HG02763 (cell line): ENCODE data around the gene NRP1.

ENCODE experiments used
- ATAC-seq: cut with Tn5 transposase; IDR thresholded peaks from one replicate; pipeline ENCODE4 v1.9.1; 2021; ENCODE audit warnings: mild to moderate bottlenecking, moderate library complexity; ENCODE audit not compliant: unreplicated experiment

Gene NRP1

DNA sequence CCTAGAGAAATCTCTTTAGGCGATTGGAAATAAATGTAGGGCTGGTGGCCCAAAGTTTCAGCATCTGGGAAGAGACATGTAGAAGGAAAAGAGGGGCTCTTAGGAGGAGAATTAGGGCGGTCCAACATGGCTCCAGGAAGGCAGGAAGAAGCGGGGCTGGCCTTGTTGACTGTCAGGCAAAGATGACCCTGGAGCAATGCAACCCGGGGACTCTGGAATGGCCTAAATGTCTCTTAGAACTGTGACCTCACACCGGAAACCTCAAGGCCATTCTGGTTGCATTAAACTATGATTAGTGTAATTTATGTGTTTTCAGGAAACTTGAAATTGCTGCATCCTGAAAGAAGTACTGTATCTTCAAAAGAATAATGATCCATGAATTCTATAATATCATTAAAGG lies 66.8 kb downstream of the NRP1 start:
- no peak for ATAC-seq

DNA sequence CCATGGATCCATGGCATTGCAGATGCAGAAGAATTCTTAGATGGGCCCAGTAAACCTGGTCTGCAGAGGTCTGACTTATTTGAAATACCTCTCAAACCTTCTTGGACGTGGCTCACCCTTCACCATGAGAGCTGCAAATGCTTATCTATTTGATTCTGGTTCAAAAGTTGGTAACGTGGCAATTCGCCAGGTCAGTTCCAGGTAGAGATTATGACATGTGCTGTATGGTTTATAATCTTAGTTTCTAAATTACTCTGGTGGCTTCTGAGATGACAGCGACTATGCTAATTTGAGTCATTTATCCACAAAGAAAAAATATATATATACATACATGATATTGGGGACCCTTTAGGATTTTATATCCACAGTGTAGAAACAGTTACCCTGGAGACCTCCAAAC lies 68.8 kb downstream of the NRP1 start:
- ATAC-seq = no peak

DNA sequence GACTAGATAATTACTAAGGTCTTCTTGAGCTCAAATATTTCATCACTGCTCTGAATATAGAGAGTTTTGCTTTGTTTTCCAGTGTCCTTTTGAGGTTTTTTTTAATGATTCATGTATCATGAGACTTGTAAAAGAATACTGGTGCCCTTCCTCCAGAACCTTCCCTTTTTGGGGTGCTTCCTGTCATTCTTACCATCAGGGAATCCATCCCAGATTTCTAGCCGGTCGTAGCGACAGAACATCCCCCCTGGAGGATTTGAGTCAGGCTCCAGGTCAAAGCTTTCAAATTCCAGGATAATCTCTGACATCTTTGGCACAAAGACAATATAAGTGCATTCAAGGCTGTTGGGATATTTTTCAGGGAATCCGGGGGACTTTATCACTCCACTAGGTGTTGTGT lies 71.0 kb downstream of the NRP1 start:
- ATAC-seq = no peak

DNA sequence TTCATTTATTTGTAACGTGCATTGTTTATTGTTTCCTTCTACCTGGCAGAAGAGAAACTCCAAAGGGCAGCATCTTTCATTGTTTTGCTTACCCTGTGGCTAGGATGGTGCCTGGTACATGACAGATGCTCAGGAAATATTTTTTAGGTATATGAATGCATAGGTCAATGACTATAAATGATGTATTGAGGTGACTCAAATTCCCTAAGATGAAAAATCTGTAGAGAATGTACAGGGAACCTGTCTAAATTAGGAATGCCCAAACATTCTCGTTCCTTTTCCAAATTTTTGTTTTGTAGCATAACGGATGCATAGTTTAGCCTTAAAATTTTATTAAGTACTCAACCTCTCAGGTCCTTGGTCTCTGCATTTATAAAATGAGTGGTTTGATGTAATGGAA lies 71.6 kb downstream of the NRP1 start:
- no peak for ATAC-seq

DNA sequence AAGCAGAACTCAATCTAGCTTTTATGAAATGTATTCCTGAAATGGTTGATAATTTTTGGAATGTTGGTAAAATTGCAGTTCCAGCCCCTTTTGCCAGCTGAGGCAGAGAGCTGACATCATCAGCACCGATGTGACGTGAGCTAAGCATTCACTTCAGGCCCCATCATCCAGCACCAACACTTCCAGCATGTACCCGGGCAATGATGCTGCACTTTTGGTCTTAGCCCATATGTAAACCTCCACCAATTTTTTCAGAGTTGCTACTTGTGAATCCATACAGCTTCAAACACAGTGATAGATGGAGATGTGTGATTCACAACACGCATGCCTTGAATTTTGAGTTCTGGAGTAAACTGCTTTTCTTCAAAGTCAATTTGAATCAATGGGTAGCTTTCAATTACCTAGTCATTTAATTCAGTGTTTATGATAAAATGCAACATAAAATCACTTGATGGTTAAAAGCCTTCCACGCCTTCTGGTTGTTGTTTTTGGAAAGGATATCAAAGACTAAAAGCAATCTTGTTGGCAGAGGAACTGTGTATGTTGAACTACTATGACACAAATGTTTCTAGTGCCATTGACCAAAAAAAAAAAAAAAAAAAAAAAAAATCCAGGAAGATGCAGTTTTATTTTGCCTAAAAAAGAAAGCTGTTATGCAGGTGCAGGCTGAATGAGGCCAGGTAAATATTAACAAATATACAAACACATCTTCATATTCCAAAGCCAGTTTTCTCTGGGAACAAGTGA lies 73.9 kb downstream of the NRP1 start:
- no peak for ATAC-seq

DNA sequence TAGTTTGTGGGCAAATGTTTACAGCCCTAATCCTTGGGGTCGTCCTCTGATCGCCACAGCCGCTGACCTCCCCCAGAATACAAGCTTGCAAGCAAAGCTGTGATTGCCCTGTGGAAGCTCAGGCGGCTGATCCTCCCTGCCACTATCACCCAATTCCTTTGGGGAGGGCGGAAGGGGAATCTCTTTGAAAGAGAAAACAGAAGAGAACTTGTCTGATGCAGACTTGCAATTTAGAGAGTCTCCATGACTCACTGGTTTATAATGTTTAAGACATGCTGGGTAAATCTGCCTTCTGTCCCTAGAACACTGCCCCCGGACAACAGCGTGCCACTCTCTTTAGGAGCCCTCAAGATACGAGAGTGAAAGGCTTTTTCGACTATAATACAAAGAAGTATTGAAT lies 75.5 kb downstream of the NRP1 start:
- ATAC-seq = no peak

DNA sequence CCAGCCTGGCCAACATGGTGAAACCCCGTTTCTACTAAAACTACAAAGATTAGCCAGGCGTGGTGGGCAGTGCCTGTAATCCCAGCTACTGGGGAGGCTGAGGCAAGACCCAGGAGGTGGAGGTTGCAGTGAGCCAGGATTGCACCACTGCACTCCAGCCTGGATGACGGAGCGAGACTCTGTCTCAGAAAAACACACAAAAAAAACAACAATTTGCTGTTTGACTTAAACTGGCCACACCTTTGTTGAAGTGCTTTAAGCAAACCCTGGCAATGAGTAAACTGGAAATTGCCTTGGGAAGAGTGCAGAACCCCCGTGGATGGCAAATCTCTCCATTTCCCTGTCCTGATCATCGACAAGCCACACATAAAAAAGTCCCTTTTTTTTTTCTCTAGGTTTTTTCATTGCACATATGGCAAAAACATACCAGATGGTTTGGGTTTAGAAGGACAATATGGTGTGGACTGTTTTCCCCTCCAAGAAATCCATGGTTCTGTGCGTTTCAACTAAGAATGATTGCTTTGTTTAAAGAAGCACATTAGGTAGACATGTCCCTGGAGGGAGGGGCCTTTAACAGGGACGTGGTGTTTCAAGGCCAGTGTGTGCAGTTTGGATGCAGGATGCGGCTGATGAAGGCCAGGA lies 76.9 kb downstream of the NRP1 start:
- ATAC-seq = no peak

DNA sequence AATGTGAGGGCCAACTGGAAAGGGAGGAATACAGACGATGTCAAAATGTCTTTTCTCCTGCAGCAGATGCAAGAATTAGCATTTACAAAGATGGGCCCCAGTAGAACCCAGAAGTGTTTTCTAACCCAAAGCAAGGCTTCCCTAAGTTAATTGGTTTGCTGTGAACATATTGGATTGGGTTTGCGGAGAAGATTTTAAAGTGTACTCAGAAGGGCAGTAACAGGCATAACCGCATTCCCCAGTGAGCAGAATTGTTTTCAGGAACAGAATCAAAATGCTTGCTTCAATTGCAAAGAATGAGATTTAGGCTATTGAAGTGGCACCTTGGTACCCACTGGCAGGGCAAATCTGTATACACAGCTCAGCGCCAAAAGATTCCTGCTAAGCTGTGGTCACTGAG lies 78.0 kb downstream of the NRP1 start:
- no peak for ATAC-seq

DNA sequence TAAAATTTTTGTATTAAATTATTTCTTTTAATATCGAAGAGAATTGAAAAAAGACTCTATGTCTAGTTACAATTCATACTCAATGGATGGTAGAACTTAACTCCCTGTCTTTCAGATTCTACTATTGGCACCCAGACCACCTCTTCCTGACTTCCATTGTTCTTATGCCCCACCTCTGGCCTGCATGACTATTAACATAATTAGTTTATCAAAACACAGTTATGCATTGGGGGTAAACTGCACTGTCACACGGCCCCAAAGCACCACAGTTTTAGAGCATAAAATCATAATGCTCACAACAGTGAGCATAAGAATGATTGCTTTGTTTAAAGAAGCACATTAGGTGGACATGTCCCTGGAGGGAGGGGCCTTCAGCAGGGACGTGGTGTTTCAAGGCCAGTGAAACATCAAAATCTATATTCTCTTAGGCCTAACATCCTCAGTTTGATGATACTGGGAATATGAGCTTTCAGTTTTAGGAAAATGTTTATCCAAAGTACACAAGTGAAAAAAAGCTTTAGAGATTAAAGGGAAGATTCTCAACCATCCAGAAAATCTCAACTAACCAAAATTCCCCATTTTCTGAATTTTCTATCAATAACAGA lies 79.8 kb downstream of the NRP1 start:
- ATAC-seq = no peak

- ATAC-seq = no peak
Measured at GRCh38 chr10:33253411-33253810, 81.1 kb downstream of the NRP1 start.

- no peak for ATAC-seq
Measured at GRCh38 chr10:33252794-33253203, 81.7 kb downstream of the NRP1 start.

DNA sequence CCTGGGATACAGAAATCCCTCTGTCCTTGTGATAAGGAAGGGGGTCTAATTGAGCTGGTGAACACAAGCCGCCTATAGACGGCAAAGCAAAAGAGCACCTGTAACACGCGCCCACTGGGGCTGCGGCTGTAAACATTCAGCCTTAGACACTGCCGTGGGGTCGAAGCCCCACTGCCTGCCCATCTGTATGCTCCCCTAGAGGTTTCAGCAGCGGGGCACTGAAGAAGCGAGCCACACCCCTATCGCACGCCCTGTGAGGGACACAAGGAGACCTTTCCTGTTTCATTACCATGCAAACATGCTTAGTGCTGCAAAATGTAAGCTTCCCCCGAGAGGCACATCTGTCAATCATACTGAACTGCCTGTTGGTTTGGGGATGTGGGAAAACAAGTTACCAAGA lies 82.1 kb downstream of the NRP1 start:
- no peak for ATAC-seq

GRCh38 chr10:33249659-33250345 lies 84.7 kb downstream of the NRP1 start:
- no peak for ATAC-seq

DNA sequence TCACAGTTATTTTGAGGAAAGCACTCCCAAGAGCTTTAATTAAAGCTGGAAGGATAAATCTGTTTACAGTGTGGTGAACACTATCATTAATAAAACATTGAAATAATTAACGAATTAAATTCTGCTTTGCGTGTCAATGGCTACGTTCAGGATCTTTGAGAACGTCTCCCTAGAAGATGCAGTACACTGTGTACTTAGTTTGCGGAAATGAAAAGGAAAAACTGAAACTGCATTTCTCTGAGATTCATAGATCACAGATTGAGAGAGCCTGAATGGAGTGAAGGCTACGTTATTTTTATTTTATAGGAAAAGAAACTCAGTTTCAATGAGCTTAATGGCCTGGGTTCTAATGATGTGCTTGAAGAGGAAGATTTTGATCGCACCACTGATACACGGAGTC lies 85.3 kb downstream of the NRP1 start:
- ATAC-seq = no peak

GRCh38 chr10:33248638-33249037 lies 85.8 kb downstream of the NRP1 start:
- ATAC-seq = no peak

DNA sequence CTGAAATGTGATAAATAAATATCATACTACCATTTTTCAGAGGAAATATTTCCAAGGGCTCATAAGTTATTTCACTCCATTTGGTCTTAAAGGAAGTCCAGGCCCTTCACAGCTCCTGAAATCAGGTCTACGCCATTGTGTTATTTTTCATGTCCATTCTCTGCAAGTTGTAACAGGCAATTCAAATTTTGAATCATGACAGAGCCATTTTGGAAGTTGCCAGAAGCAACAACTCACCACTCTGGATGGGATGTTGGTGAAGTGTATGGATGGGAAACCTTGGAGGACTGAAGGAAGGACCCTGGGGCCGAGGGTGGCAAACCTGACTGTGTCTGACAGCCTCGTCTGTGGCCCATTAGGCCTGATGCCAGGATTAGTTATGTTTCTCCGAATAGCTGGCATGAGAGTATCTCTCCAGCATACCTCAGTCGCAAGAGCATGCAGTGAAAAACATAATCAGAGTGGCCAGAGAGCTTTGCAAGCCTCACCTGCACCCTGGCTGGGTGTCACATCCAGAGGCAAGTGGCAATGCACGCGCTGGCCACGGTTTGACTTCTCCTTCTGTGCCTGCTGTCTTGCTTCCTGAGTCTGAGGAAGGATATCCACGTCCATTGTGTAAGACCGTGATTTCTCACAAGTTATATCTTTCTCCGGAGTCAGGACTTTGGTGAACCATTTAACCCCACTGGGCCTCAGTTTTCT lies 87.1 kb downstream of the NRP1 start:
- no peak for ATAC-seq

DNA sequence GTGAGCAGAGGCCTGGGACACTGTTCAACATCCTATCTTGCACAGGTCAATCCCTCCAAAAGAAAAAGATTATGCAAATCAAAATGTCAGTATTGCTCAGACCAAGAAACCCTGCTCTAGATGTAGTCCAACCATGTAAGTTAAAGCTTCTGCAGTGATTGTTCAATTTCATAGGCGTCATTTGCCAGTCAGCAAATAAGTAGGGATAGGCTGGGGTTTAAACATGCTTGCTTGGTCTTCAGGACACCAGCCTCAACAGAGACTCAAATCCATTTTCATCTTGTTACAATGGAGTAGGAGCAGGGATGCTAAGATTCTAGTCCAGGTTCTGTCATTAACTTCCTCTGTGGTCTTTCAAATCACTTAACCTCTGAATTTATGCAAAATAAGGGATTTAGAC lies 89.1 kb downstream of the NRP1 start:
- ATAC-seq = no peak

- ATAC-seq = peak; percentile 44
Measured at GRCh38 chr10:33244354-33244967, 90.0 kb downstream of the NRP1 start.

DNA sequence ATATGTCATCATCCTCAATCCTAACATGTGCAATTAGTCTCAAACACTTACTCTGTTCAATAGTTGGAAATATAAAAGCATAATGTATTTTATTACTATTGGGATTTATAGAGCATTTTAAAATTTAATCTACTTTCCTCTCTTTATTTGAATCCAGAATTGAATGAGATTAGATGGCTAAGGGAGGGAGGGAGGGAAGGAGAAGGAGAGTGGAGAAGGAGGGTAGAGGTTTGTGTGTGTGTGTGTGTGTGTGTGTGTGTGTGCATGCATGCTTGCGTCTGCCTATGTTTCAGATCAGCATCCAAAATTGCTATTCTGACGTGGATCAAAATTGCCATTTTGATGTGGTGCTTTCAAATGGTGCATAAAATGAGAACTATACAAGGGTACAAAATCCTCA lies 90.8 kb downstream of the NRP1 start:
- ATAC-seq = no peak

DNA sequence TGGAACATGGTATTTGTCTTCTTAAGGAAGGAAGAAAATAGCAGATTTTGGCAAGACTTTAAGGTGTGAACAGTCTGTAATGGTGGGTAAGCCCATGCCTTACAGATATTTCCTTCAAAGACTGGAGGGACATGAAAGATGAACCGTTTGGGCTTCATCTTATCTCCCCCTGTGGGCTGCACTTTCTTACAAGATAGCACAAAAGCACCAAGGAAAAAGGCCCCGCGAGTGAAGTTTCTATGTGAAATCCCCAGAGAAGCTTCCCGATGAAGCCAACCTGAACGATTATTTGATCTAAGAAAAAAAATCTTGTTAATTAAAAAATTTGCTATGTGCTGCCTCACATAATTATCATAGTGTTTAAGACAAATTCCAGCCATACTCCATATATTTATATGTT lies 91.5 kb downstream of the NRP1 start:
- no peak for ATAC-seq

DNA sequence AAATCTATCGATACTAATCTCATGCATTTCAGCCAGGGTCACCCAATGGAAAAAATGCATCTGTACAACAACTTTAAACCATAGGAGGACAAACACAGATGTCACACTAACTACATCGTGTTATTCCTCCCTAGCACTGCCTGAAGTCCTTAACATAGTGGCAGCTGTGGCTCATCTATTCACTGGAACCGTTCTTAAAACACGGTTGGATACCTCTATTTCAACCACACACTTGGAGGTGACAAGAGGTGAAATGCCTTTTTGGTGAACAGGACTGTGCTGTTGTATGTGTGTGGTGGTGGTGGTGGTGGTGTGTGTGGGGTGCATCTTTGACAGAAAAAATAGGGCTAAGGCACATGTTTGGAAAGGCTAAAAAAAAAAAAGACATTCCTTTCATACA lies 93.1 kb downstream of the NRP1 start:
- no peak for ATAC-seq
